Measurements from ENCODE around the gene LENG9.
A peak's percentile ranks its signal among the peaks of the same experiment; 100 is the strongest.

DNA sequence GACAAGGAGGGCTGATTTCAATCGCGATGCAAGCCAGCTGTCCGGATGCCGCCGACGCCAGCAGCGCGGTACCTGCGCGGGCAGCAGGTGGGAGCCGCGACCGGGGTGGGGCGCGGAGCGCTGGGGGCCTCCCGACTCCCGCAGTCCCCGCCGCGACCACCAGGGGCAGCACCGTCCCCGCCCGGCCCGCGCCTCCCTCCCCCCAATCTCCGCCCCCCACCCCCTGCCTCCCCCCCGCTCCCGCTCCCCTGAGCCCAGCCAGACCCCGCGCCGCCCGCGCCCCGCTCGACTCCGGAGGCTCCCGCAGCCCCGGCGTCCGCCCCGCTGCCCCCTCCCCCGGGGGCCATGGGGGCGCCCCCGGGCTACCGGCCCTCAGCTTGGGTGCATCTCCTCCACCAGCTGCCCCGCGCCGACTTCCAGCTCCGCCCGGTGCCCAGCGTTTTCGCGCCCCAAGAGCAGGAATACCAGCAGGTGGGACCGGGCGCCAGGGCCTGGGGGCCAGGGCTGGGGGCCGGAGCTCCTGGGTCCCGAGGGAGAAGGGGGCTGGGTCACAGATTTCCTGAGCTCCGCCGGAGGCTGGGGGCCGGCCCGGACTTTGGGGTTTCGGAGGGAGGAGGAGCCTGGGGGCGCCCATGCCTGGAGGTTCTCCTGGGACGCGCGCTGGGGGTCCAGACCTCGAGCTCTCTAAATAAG is 48.2 kb downstream of the LENG9 start, which contains the start of gene TTYH1:
- TF ChIP-seq, protein P1, sequence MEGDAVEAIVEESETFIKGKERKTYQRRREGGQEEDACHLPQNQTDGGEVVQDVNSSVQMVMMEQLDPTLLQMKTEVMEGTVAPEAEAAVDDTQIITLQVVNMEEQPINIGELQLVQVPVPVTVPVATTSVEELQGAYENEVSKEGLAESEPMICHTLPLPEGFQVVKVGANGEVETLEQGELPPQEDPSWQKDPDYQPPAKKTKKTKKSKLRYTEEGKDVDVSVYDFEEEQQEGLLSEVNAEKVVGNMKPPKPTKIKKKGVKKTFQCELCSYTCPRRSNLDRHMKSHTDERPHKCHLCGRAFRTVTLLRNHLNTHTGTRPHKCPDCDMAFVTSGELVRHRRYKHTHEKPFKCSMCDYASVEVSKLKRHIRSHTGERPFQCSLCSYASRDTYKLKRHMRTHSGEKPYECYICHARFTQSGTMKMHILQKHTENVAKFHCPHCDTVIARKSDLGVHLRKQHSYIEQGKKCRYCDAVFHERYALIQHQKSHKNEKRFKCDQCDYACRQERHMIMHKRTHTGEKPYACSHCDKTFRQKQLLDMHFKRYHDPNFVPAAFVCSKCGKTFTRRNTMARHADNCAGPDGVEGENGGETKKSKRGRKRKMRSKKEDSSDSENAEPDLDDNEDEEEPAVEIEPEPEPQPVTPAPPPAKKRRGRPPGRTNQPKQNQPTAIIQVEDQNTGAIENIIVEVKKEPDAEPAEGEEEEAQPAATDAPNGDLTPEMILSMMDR (IDR thresholded peaks at IDR 0.05), result peak; percentile 17 to 71 (median 39)
- TF ChIP-seq POLR2A (IDR thresholded peaks at IDR 0.05), result no peak

Measured in testis (tissue), 2 donors.